IPS-11a (cell line): ENCODE measurements around the gene CDK14.
"Not testable (repeated sequence)": the region's sequence is repeated elsewhere in the genome, so short reads cannot be mapped to it uniquely, and the experiment has no call there.

Experiments
- H3K4me3 ChIP-seq: one replicate; pipeline ENCODE4 v1.5.1; 2013; ENCODE audit warnings: low read depth, low read length, control low read depth

CDK14 gene

DNA sequence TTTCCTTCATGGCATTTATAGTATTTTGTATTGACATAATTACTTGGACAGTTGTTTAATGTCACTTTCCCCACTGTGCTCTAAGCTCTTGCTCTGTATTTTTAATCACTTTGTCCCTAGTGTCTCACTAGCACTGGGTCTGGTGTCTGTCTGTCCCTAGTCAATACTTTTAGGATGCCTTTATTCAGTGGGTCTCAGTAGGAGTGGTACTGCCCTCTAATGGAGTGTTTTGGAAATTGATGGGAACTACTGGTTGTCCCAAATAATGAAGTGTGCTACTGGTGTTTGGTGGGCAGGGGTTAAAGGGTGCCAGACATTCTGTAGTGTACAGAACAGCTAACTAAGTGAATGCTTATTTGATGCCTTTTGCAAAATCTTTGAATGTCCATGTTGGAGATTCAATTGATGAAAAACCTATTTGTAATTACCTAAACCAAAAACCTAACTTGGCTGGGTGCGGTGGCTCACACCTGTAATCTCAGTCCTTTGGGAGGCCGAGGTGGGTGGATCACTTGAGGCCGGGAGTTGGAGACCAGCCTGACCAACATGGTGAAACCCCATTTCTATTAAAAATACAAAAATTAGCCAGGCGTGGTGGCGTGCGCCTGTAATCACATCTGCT lies 33.3 kb downstream of the CDK14 start:
- H3K4me3 ChIP-seq: no peak overlapping the region

DNA sequence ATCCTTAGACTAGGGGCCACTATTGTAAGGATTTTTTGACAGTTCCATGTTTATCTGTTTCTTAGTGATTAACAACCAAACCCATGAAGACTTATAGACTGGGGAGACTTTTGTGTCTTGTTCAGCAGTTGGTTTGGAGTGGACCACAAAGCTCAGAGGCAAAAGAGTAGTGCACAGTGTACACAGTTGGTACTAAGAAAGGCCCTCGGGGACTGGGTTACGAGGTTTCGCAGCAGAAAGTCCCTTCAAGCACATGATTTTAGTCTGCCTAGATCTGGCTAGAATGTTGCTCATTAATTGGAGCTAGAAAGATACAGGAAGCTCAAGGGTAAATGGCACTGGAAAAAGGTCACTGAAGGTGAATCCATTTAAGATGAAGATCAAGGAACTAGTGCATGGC lies 35.4 kb downstream of the CDK14 start:
- no peak overlapping the region for H3K4me3 ChIP-seq

GRCh38 chr7:90639683-90640082 lies 43.6 kb downstream of the CDK14 start:
- not testable (repeated sequence) for H3K4me3 ChIP-seq

GRCh38 chr7:90642978-90643377 lies 46.9 kb downstream of the CDK14 start:
- H3K4me3 ChIP-seq: no peak overlapping the region

GRCh38 chr7:90645784-90646183 lies 49.7 kb downstream of the CDK14 start:
- H3K4me3 ChIP-seq: no peak overlapping the region

- H3K4me3 ChIP-seq: no peak overlapping the region
Measured at GRCh38 chr7:90648107-90648506, 52.0 kb downstream of the CDK14 start.

DNA sequence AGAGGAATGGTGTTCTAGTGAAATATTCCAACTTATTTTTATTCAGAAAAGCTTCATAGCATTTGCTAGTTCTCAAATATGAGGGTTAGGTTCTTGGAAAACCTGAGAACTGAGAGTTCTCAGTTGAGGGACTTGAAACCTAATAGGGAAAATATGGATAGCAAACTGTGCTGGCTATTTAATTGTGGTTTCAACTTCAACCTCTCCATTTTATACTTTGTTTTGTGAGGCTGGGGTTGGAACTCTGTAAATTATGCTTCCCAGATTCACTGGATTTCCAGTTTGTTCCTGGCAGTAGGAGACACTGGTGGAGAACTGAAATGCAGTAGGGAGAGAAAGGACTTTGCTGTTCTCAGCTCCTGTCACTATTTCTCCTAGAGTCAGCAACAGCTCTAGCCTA lies 52.7 kb downstream of the CDK14 start:
- H3K4me3 ChIP-seq: no peak overlapping the region

- H3K4me3 ChIP-seq: no peak overlapping the region
Measured at GRCh38 chr7:90654718-90655427, 58.8 kb downstream of the CDK14 start.

GRCh38 chr7:90655566-90655965 lies 59.4 kb downstream of the CDK14 start:
- H3K4me3 ChIP-seq: no peak overlapping the region

- H3K4me3 ChIP-seq: no peak overlapping the region
Measured at GRCh38 chr7:90657481-90657880, 61.4 kb downstream of the CDK14 start.

- H3K4me3 ChIP-seq: no peak overlapping the region
Measured at GRCh38 chr7:90660100-90660499, 64.0 kb downstream of the CDK14 start.

DNA sequence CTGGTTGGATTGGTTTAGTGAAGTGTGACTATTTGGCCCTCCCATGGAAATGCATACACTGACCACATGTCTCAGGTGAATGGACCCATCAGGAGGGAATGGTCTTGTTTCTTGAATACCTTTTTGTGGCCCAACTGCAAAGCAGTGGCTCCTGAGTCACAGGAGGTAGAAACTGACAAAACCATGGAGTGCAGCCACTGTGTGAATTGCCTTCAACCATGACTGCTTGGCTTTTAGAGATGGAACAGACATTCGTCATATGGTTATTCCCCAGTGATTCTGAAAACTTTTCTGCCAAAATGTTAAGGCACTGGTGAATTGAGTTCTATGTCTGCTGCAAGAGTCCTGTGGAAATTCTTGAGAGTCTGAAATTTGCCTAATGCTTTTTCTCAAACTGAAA lies 64.7 kb downstream of the CDK14 start:
- no peak overlapping the region for H3K4me3 ChIP-seq

- H3K4me3 ChIP-seq: no peak overlapping the region
Measured at GRCh38 chr7:90661290-90662151, 65.4 kb downstream of the CDK14 start.

- no peak overlapping the region for H3K4me3 ChIP-seq
Measured at GRCh38 chr7:90663176-90663575, 67.1 kb downstream of the CDK14 start.

DNA sequence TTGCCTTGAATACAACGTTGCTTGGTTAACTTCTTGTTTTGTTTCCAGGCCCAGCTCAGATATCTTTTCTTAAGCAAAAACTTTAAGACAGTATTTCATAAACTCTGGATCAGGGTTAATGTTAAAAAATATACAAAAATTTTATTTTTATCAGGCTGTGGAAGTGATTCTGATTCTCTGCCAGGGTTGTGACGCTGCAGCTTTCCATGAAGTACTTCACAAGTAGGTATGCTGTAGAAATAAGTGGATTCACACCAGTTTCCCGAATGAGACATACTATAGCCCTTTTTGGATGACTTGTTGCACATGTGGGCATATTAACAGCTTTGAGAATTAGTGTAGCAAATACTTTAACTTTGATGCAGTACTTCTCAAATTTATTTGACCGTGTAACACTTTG lies 70.1 kb downstream of the CDK14 start:
- no peak overlapping the region for H3K4me3 ChIP-seq

GRCh38 chr7:90668992-90669391 lies 72.9 kb downstream of the CDK14 start:
- no peak overlapping the region for H3K4me3 ChIP-seq

GRCh38 chr7:90669492-90669891 lies 73.4 kb downstream of the CDK14 start:
- H3K4me3 ChIP-seq: no peak overlapping the region

DNA sequence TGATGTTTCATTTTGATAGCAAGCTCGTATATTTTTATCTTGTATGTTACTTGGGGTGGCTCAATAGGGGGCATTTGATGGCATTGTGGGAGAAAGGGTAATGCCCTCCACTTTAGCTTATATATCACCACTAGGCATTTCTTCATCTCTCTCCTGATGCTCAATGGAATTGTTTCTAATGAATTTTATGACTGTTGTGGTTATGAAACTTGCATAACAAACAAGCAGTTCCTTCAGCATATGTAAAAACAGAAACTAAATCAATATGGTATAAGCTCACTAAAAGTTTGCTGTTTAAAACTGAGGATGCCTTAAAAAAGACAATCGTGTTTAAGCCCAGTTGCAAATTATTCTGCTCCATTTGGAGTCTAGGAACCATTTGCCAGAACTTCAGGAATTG lies 75.5 kb downstream of the CDK14 start:
- no peak overlapping the region for H3K4me3 ChIP-seq

GRCh38 chr7:90672210-90672609 lies 76.1 kb downstream of the CDK14 start:
- H3K4me3 ChIP-seq: no peak overlapping the region

- no peak overlapping the region for H3K4me3 ChIP-seq
Measured at GRCh38 chr7:90674625-90675024, 78.5 kb downstream of the CDK14 start.

GRCh38 chr7:90675982-90676381 lies 79.9 kb downstream of the CDK14 start:
- no peak overlapping the region for H3K4me3 ChIP-seq
